ENCODE data around the gene ZNF207. TPM values are rescaled to one million over a fixed set of nuclear protein-coding genes. Genes with fewer than 3 reads are reported as not detected.
"Not testable (repeated sequence)": the region's sequence is repeated elsewhere in the genome, so short reads cannot be mapped to it uniquely, and the experiment has no call there.

Gene ZNF207
- total RNA-seq, 2 experiments from 2014 or later = 252 to 262 TPM

GRCh38 chr17:32311028-32311536 lies 38.9 kb upstream of the ZNF207 start:
- H3K27me3 ChIP-seq (ENCODE audit: control insufficient read depth in 1 of 2, insufficient read depth in 2 of 2, low read length in 2 of 2) = no peaks in the 10 kb centered on the region
- no peaks in the 10 kb centered on the region for H3K36me3 ChIP-seq (ENCODE audit: insufficient read depth, low read length)
- no peaks in the 10 kb centered on the region for H3K4me1 ChIP-seq (ENCODE audit: insufficient read depth, low read length)
- H3K4me3 ChIP-seq (ENCODE audit: low read length) = no peak overlapping the region
- DNase-seq = no peak
- no peak for ATAC-seq (ENCODE audit: poor library complexity)
- H3K27me3 Mint-ChIP-seq = peaks cover 18% of the 10 kb centered on the region
- H3K36me3 Mint-ChIP-seq (ENCODE audit: low read depth) = no peaks in the 10 kb centered on the region
- H3K4me1 Mint-ChIP-seq (ENCODE audit: low read depth) = no peaks in the 10 kb centered on the region
- intact Hi-C loops (cut with DNase I, micrococcal nuclease) = no loop called here
- H3K9me3 Mint-ChIP-seq = no peaks in the 10 kb centered on the region
- ChIA-PET POLR2A (no interaction called here), CTCF (no interaction called here)
- no peak overlapping the region for H3K27ac Mint-ChIP-seq
- H3K4me3 Mint-ChIP-seq = no peak overlapping the region
- no peak for TF ChIP-seq CTCF (IDR thresholded peaks at IDR 0.05)
- H3K27ac ChIP-seq (ENCODE audit: low read depth in 1 of 2, low read length in 2 of 2) = no peak overlapping the region
- no peaks in the 10 kb centered on the region for H3K9me3 ChIP-seq (ENCODE audit: control insufficient read depth in 1 of 2, insufficient read depth in 1 of 2, low read length in 2 of 2)

GRCh38 chr17:32314636-32315035 lies 35.3 kb upstream of the ZNF207 start:
- Mint-ChIP-seq H3K27me3 (peaks cover 18% of the 10 kb centered on the region), H3K27ac (no peak overlapping the region), H3K9me3 (no peaks in the 10 kb centered on the region), H3K4me1 (ENCODE audit: low read depth) (no peaks in the 10 kb centered on the region), H3K4me3 (no peak overlapping the region), H3K36me3 (ENCODE audit: low read depth) (no peaks in the 10 kb centered on the region)
- DNase-seq = no peak
- Histone ChIP-seq H3K4me3 (ENCODE audit: low read length) (no peak overlapping the region), H3K27ac (ENCODE audit: low read depth in 1 of 2, low read length in 2 of 2) (no peak overlapping the region), H3K9me3 (ENCODE audit: control insufficient read depth in 1 of 2, insufficient read depth in 1 of 2, low read length in 2 of 2) (no peaks in the 10 kb centered on the region), H3K36me3 (ENCODE audit: insufficient read depth, low read length) (no peaks in the 10 kb centered on the region), H3K27me3 (ENCODE audit: control insufficient read depth in 1 of 2, insufficient read depth in 2 of 2, low read length in 2 of 2) (no peaks in the 10 kb centered on the region), H3K4me1 (ENCODE audit: insufficient read depth, low read length) (peaks cover 8% of the 10 kb centered on the region)
- ATAC-seq (ENCODE audit: poor library complexity) = no peak
- intact Hi-C loops (cut with DNase I, micrococcal nuclease) = no loop called here
- no peak for TF ChIP-seq CTCF (IDR thresholded peaks at IDR 0.05)
- ChIA-PET CTCF (no interaction called here), POLR2A (no interaction called here)

GRCh38 chr17:32315171-32315570 lies 34.8 kb upstream of the ZNF207 start:
- H3K27me3 Mint-ChIP-seq = peaks cover 18% of the 10 kb centered on the region
- CTCF ChIA-PET = no interaction called here
- no peak overlapping the region for H3K4me3 Mint-ChIP-seq
- Histone ChIP-seq H3K36me3 (ENCODE audit: insufficient read depth, low read length) (no peaks in the 10 kb centered on the region), H3K27me3 (ENCODE audit: control insufficient read depth in 1 of 2, insufficient read depth in 2 of 2, low read length in 2 of 2) (no peaks in the 10 kb centered on the region), H3K4me1 (ENCODE audit: insufficient read depth, low read length) (peaks cover 8% of the 10 kb centered on the region), H3K27ac (ENCODE audit: low read depth in 1 of 2, low read length in 2 of 2) (no peak overlapping the region), H3K4me3 (ENCODE audit: low read length) (no peak overlapping the region), H3K9me3 (ENCODE audit: control insufficient read depth in 1 of 2, insufficient read depth in 1 of 2, low read length in 2 of 2) (no peaks in the 10 kb centered on the region)
- no peak for TF ChIP-seq CTCF (IDR thresholded peaks at IDR 0.05)
- POLR2A ChIA-PET = no interaction called here
- DNase-seq (no peak), ATAC-seq (ENCODE audit: poor library complexity) (no peak)
- intact Hi-C loops (cut with DNase I, micrococcal nuclease) = no loop called here
- H3K9me3 Mint-ChIP-seq = no peaks in the 10 kb centered on the region
- H3K36me3 Mint-ChIP-seq (ENCODE audit: low read depth) = no peaks in the 10 kb centered on the region
- H3K27ac Mint-ChIP-seq = no peak overlapping the region
- no peaks in the 10 kb centered on the region for H3K4me1 Mint-ChIP-seq (ENCODE audit: low read depth)

- H3K4me3 Mint-ChIP-seq; H3K9me3 ChIP-seq (ENCODE audit: control insufficient read depth in 1 of 2, insufficient read depth in 1 of 2, low read length in 2 of 2); H3K36me3 ChIP-seq (ENCODE audit: insufficient read depth, low read length); ATAC-seq (ENCODE audit: poor library complexity); H3K27ac ChIP-seq (ENCODE audit: low read depth in 1 of 2, low read length in 2 of 2); H3K4me1 Mint-ChIP-seq (ENCODE audit: low read depth); H3K36me3 Mint-ChIP-seq (ENCODE audit: low read depth); H3K27ac Mint-ChIP-seq; H3K4me1 ChIP-seq (ENCODE audit: insufficient read depth, low read length); H3K9me3 Mint-ChIP-seq; H3K4me3 ChIP-seq (ENCODE audit: low read length); H3K27me3 ChIP-seq (ENCODE audit: control insufficient read depth in 1 of 2, insufficient read depth in 2 of 2, low read length in 2 of 2); CTCF ChIA-PET; DNase-seq; intact Hi-C loops (cut with DNase I, micrococcal nuclease); POLR2A ChIA-PET: not testable (repeated sequence)
- peaks cover 16% of the 10 kb centered on the region for H3K27me3 Mint-ChIP-seq
Observed at GRCh38 chr17:32316653-32317052, 33.3 kb upstream of the ZNF207 start.

Data from CD4-positive, alpha-beta T cell (primary cell).